NCI-H146 treated with DMSO at 0.1 percent for 48 hours (cell line): ENCODE results near the gene TMEM176A.

Source experiments
- DNase-seq: peaks from one replicate; lab custom pipeline; 2025; ENCODE audit not compliant: unreplicated experiment; lab: John Stamatoyannopoulos, UW

The TMEM176A gene

GRCh38 chr7:150787321-150788281 lies 13.0 kb upstream of the TMEM176A start:
- DNase-seq: no peak

DNA sequence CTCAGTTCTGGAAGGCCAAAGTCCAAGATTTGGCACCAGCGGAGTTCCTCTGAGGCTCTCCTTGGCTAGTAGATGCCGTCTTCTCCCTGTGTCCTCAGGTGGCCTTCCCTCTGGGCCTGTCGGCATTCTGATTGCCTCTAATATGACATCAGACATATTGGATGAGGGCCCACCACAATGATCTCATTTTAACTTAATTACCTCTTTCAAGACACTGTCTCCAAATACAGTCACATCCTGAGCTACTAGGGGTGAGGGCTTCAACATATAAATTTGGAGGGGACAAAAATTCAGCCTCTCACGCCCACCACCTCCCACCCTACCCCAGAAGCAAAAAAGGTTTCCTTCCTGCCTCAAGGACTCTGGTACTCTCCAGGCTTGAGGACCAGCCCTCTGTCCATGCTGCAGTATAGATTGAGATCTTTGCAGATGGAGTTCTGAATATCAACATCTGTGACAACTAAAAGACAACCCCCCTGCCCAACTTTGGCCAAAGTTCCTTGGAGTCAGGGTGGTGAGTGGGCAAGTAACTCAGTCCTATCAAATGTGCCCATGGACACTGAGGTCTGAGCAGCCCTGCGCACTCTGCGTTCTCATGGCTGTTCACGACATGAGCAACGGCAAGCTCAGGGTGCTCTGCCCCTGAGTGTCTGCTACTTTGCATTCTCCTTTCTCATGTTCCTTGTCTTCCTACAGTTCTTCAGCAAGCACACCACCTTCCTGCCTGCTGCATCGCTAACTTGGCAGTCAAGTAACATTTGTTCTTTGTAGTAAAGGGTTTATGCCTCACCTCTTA lies 11.9 kb upstream of the TMEM176A start:
- no peak for DNase-seq

GRCh38 chr7:150790416-150791075 lies 10.0 kb upstream of the TMEM176A start:
- DNase-seq: no peak

DNA sequence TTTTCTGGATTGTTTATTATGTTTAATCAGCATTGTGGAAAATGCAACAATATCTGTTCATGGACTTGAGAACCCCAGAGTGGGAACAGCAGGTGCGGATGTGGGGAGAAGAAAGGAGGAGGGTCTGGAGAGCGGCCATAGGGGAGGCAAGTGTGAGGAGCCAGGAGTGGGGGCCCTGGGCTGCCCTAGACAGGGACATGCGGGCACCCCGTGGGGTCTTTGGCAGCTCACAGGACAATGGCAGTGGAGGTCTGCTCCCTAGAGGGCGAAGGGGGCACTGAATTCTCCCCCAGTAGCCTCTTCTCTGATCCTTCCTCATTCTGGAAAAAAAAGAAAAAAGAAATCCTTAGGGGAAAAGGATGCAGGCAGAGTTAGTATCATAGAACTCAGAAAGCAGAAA lies 9.3 kb upstream of the TMEM176A start:
- no peak for DNase-seq

GRCh38 chr7:150791746-150792452 lies 8.7 kb upstream of the TMEM176A start:
- no peak for DNase-seq

GRCh38 chr7:150793569-150794238 lies 6.9 kb upstream of the TMEM176A start:
- no peak for DNase-seq

GRCh38 chr7:150797661-150798060 lies 2.9 kb upstream of the TMEM176A start:
- no peak for DNase-seq

- no peak for DNase-seq
Measured at GRCh38 chr7:150799156-150799555, 1.4 kb upstream of the TMEM176A start.

GRCh38 chr7:150799741-150800580 lies 608 bp upstream of the TMEM176A start, which contains the start of gene TMEM176B:
Gene TMEM176B, minus strand, starts transcription at chr7:150800364. Its CDS starts 3,795 bp downstream, at chr7:150796569.
- peak; percentile 50 for DNase-seq

- DNase-seq: peak; percentile 6
Measured at GRCh38 chr7:150801242-150801945, 825 bp downstream of the TMEM176A start.

GRCh38 chr7:150801946-150802771 lies 1.6 kb downstream of the TMEM176A start:
- DNase-seq: peak; percentile 95

DNA sequence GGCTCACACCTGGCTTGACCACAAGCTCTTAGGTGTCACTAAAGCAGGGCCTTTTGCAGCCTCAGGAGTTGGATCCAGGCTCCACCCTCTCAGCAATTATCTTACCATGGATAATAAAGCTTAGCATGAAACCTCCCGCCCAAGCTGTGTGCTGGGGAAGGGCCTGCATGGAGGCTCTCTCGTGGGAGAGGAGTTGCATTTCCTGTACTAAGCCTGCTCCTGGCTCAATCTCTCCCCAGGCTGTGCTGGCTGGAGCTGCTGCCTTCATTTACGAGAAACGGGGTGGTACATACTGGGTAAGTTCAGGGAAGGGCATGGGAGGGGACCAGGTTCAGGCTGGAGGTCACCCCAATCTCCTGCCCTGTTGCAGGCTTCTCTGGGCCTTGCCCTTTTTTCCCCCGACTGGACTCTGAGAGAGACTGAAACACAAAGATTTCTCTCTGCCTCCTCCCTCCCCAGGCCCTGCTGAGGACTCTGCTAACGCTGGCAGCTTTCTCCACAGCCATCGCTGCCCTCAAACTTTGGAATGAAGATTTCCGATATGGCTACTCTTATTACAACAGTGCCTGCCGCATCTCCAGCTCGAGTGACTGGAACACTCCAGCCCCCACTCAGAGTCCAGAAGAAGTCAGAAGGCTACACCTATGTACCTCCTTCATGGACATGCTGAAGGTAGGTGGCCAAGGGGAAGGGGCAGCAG lies 2.7 kb downstream of the TMEM176A start:
- peak; percentile 71 for DNase-seq

DNA sequence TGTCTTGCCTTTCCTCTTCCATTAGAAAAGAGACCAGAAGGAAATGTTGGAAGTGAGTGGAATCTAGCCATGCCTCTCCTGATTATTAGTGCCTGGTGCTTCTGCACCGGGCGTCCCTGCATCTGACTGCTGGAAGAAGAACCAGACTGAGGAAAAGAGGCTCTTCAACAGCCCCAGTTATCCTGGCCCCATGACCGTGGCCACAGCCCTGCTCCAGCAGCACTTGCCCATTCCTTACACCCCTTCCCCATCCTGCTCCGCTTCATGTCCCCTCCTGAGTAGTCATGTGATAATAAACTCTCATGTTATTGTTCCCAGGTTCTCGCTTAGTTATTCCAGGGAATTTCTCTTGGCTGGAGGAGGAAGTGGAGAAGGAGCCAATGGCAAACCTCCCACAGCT lies 4.2 kb downstream of the TMEM176A start:
- no peak for DNase-seq

GRCh38 chr7:150805864-150806263 lies 5.3 kb downstream of the TMEM176A start:
- DNase-seq: no peak

DNA sequence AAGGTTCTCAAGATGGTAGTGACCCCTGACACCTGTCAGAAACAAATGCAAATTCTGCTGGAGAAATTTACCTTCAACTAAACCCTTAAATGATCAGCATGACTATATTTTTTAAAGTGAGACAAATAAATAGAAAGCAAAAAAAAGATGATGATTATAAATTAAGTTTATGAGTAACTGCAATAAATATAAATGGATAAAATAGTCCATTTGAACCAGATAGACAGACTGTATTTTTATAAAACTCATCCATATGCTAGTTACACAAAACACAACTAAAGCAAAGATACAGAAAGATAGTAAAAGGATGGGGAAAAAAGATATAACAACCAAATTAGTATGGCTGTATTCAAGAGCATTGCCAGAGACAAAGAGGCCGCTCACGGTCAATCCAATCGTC lies 5.9 kb downstream of the TMEM176A start:
- DNase-seq: no peak

GRCh38 chr7:150806863-150807262 lies 6.3 kb downstream of the TMEM176A start:
- no peak for DNase-seq
